CD4-positive, alpha-beta T cell (primary cell): ENCODE results near the gene PINLYP. TPM values are rescaled to one million over a fixed set of nuclear protein-coding genes. Genes with fewer than 3 reads are reported as not detected.

Experiments
- ATAC-seq: fragments of 200-7000 bp; cut with Tn5 transposase; one replicate; pipeline ENCODE4 v1.10.0; 2022; ENCODE audit warnings: mild to moderate bottlenecking; ENCODE audit not compliant: poor library complexity
- CTCF ChIA-PET: fragments of 350-600 bp; sonication (Branson Sonifier 250); formaldehyde crosslinking; loops from one replicate; lab custom pipeline; 2021; ENCODE audit warnings: antibody characterized with exemption, inconsistent platforms; lab: Charles Lee
- POLR2A ChIA-PET: fragments of 350-600 bp; sonication (Branson Sonifier 250); formaldehyde crosslinking; loops from one replicate; lab custom pipeline; 2021; ENCODE audit warnings: antibody characterized with exemption, inconsistent platforms; lab: Charles Lee
- DNase-seq, 14 experiments: peaks; one replicate each; pipeline ENCODE4 v3.0.0-alpha.2; 2013 to 2020; ENCODE audit warnings: mixed read lengths in 2 of 14
- H3K27ac ChIP-seq, 2 donors: one replicate each; pipeline versions ENCODE4 v1.5.1 to v1.7.0; 2013; ENCODE audit warnings: low read length in 2 of 2, low read depth in 1 of 2, mild to moderate bottlenecking in 1 of 2
- H3K27me3 ChIP-seq, 2 experiments: 1 replicate in 1 of 2; 2 replicates in 1 of 2; pipeline versions ENCODE4 v1.6.1 to v1.7.0; 2013; ENCODE audit warnings: low read length in 2 of 2, control low read depth in 1 of 2, mild to moderate bottlenecking in 1 of 2, moderate library complexity in 1 of 2; ENCODE audit not compliant: insufficient read depth in 2 of 2, control insufficient read depth in 1 of 2
- H3K36me3 ChIP-seq: one replicate; pipeline ENCODE4 v1.6.1; 2013; ENCODE audit warnings: low read length, control low read depth; ENCODE audit not compliant: insufficient read depth
- H3K4me1 ChIP-seq: one replicate; pipeline ENCODE4 v1.6.1; 2013; ENCODE audit warnings: low read length, control low read depth; ENCODE audit not compliant: insufficient read depth
- H3K4me3 ChIP-seq: one replicate; pipeline ENCODE4 v1.5.1; 2013; ENCODE audit warnings: mild to moderate bottlenecking, low read length, moderate library complexity
- H3K9me3 ChIP-seq, 2 experiments: 1 replicate in 1 of 2; 2 replicates in 1 of 2; pipeline versions ENCODE4 v1.6.1 to v1.7.0; 2013; ENCODE audit warnings: low read length in 2 of 2, mild to moderate bottlenecking in 2 of 2, control low read depth in 1 of 2, moderate library complexity in 1 of 2; ENCODE audit not compliant: control insufficient read depth in 1 of 2, insufficient read depth in 1 of 2
- H3K27ac Mint-ChIP-seq: one replicate; pipeline ENCODE4 v1.8.0; 2020; ENCODE audit warnings: mixed read lengths
- H3K27me3 Mint-ChIP-seq: one replicate; pipeline ENCODE4 v1.8.0; 2021; ENCODE audit warnings: mixed read lengths
- H3K36me3 Mint-ChIP-seq: one replicate; pipeline ENCODE4 v1.8.0; 2021; ENCODE audit warnings: low read depth, mixed read lengths
- H3K4me1 Mint-ChIP-seq: one replicate; pipeline ENCODE4 v1.8.0; 2021; ENCODE audit warnings: low read depth, mixed read lengths
- H3K4me3 Mint-ChIP-seq: one replicate; pipeline ENCODE4 v1.8.0; 2020; ENCODE audit warnings: mild to moderate bottlenecking, mixed read lengths
- H3K9me3 Mint-ChIP-seq: one replicate; pipeline ENCODE4 v1.8.0; 2020; ENCODE audit warnings: mixed read lengths
- CTCF ChIP-seq: fragments of 200-600 bp; IDR thresholded peaks from one replicate; pipeline ENCODE4 v1.8.0; 2022; ENCODE audit warnings: antibody characterized with exemption, mild to moderate bottlenecking
- intact Hi-C, 2 experiments: fragments of 100-400 bp; cut with DNase I in 1 of 2; cut with micrococcal nuclease in 1 of 2; formaldehyde crosslinking; loops; one replicate each; pipeline versions ENCODE4 v1.15.1 to v1.9.0; 2023 to 2025; cut with DNase I, micrococcal nuclease
- total RNA-seq, 174 experiments: library from RNA in 2 of 174; stranded (reverse) in 2 of 174; gene quantifications; one replicate each; pipeline ENCODE4 v1.2.3 and lab custom pipeline; 2021 to 2026

Gene PINLYP
- total RNA-seq, 2 experiments from 2014 or later: not detected

DNA sequence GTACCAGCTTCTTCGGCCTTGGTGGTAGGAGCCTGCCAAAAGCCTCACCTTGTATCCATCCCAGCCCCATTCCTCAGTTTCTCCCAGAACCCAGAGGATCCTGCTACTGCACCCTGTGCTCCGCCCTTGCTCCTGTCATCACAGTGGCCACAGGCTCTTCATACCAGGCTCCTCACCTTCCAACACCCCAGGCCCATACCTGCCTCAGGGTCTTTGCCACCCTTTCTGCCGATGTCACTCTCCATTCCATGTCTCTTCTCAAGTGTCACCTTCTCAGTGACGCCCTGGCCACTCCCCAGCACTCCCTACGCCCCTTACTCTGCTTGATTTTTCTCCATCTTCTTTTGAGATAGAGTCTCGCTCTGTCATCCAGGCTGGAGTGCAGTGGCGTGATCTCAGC is 34.3 kb downstream of the PINLYP start:
- Histone ChIP-seq H3K9me3 (no peaks in the 10 kb centered on the region), H3K27me3 (no peaks in the 10 kb centered on the region), H3K4me3 (no peak overlapping the region), H3K27ac (no peak overlapping the region), H3K4me1 (peaks cover 2% of the 10 kb centered on the region), H3K36me3 (peaks cover 38% of the 10 kb centered on the region)
- Mint-ChIP-seq H3K4me3 (no peak overlapping the region), H3K4me1 (peaks cover 31% of the 10 kb centered on the region), H3K27ac (no peak overlapping the region), H3K9me3 (no peaks in the 10 kb centered on the region), H3K27me3 (no peaks in the 10 kb centered on the region), H3K36me3 (peaks cover 43% of the 10 kb centered on the region)
- ChIA-PET POLR2A (interaction anchor here (1.2 kb wide), 1 partner anchor 15 kb away, joined by 3 read pairs; no protein-coding TSS in a partner anchor), CTCF (no interaction called here)
- no peak for ATAC-seq
- DNase-seq: no peak
- TF ChIP-seq CTCF: no peak
- intact Hi-C loops: loop anchor here (5.0 to 10.0 kb wide), 2 partner anchors 42 to 55 kb away; no protein-coding TSS in a partner anchor

GRCh38 chr19:43610493-43610892 is 34.9 kb downstream of the PINLYP start:
- POLR2A ChIA-PET: no interaction called here
- Histone ChIP-seq H3K36me3 (peaks cover 39% of the 10 kb centered on the region), H3K4me1 (peaks cover 2% of the 10 kb centered on the region), H3K27ac (no peak overlapping the region), H3K4me3 (no peak overlapping the region), H3K9me3 (no peaks in the 10 kb centered on the region), H3K27me3 (no peaks in the 10 kb centered on the region)
- H3K9me3 Mint-ChIP-seq: no peaks in the 10 kb centered on the region
- CTCF ChIA-PET: no interaction called here
- H3K4me1 Mint-ChIP-seq: peaks cover 33% of the 10 kb centered on the region
- peaks cover 43% of the 10 kb centered on the region for H3K36me3 Mint-ChIP-seq
- ATAC-seq (no peak), DNase-seq (no peak)
- intact Hi-C loops: loop anchor here (5.0 to 10.0 kb wide), 2 partner anchors 42 to 54 kb away; no protein-coding TSS in a partner anchor
- no peaks in the 10 kb centered on the region for H3K27me3 Mint-ChIP-seq
- H3K4me3 Mint-ChIP-seq: no peak overlapping the region
- H3K27ac Mint-ChIP-seq: peak overlapping the region; percentile 15
- no peak for TF ChIP-seq CTCF

DNA sequence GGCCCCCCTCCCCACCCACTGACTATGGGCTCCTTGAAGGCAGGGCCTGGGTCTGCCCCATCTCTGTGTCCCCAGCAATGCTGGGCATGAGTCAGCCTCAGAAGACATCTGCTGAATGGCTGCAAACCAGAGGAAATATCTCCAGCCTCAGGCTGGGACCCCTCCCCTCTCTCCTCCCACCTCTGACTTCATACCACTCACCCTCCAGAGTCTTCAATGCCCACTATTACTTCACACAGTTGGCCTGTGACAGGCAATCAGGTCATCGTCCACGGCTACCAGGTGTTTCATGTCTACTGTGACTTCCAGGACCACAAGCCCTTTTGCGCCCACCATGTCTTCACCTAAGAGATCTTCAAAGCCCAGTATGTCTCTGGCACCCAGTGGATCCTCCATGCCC is 36.2 kb downstream of the PINLYP start, which contains the start of gene SRRM5:
TSS of gene SRRM5 (plus strand) at position 301 of the 400 bp plus-strand sequence. CDS start at position 335, 34 bp downstream.
- no peaks in the 10 kb centered on the region for H3K9me3 ChIP-seq
- no peak for DNase-seq
- TF ChIP-seq CTCF: no peak
- peaks cover 36% of the 10 kb centered on the region for H3K36me3 ChIP-seq
- H3K4me1 Mint-ChIP-seq: peaks cover 43% of the 10 kb centered on the region
- H3K36me3 Mint-ChIP-seq: peaks cover 39% of the 10 kb centered on the region
- POLR2A ChIA-PET: no interaction called here
- no peak for ATAC-seq
- H3K9me3 Mint-ChIP-seq: no peaks in the 10 kb centered on the region
- intact Hi-C loops: loop anchor here (5.0 to 10.0 kb wide), 2 partner anchors 41 to 53 kb away; no protein-coding TSS in a partner anchor
- CTCF ChIA-PET: no interaction called here
- H3K27ac ChIP-seq: no peak within 1 kb of the TSS
- no peaks in the 10 kb centered on the region for H3K27me3 ChIP-seq
- no peaks in the 10 kb centered on the region for H3K27me3 Mint-ChIP-seq
- H3K27ac Mint-ChIP-seq: peak within 1 kb of the TSS; percentile 52
- no peak within 1 kb of the TSS for H3K4me3 ChIP-seq
- H3K4me3 Mint-ChIP-seq: no peak within 1 kb of the TSS
- H3K4me1 ChIP-seq: peaks cover 2% of the 10 kb centered on the region
